IMR-90 (cell line): Measurements from ENCODE around the gene FEV. TPM values are rescaled to one million over a fixed set of nuclear protein-coding genes. Genes with fewer than 3 reads are reported as not detected.

Experiments
- ATAC-seq: fragments of 200-7000 bp; cut with Tn5 transposase; 2 replicates; pipeline ENCODE4 v1.9.1; 2020; ENCODE audit warnings: low read depth, mild to moderate bottlenecking, moderate library complexity
- BruUV-seq: library from RNA; stranded (reverse); fragments of 400-500 nt; replicated peaks from 2 replicates; lab custom pipeline; 2021; lab: Mats Ljungman, UMichigan
- CTCF ChIA-PET: fragments of 300-600 bp; formaldehyde crosslinking; extraction: SDS; loops from one replicate; lab custom pipeline; 2021; ENCODE audit warnings: antibody characterized with exemption; lab: Yijun Ruan, JAX
- POLR2A ChIA-PET: fragments of 300-600 bp; sonication (Branson Sonifier 250); formaldehyde crosslinking; loops from one replicate; lab custom pipeline; 2022; ENCODE audit warnings: antibody characterized with exemption; ENCODE audit not compliant: unreplicated experiment; lab: Charles Lee
- DNase-seq: peaks from one replicate; pipeline ENCODE4 v3.0.0; 2013
- H2AFZ ChIP-seq: replicated peaks from 2 replicates; pipeline ENCODE3; 2013; ENCODE audit warnings: low read length, mild to moderate bottlenecking; ENCODE audit not compliant: poor library complexity
- H2AK5ac ChIP-seq: 2 replicates; pipeline ENCODE4 v1.6.1; 2013; ENCODE audit warnings: low read depth, low read length, inconsistent platforms
- H2AK9ac ChIP-seq: replicated peaks from 2 replicates; pipeline ENCODE3; 2013; ENCODE audit warnings: mild to moderate bottlenecking, low read depth, low read length, moderate library complexity; ENCODE audit not compliant: poor library complexity
- H2BK120ac ChIP-seq: 2 replicates; pipeline ENCODE4 v1.6.1; 2013; ENCODE audit warnings: low read depth, low read length, inconsistent platforms
- H2BK15ac ChIP-seq: 3 replicates; pipeline ENCODE4 v1.6.1; 2013; ENCODE audit warnings: low read depth, low read length, inconsistent platforms
- H2BK20ac ChIP-seq: 2 replicates; pipeline ENCODE4 v1.6.1; 2013; ENCODE audit warnings: low read depth, mild to moderate bottlenecking, inconsistent platforms, low read length, moderate library complexity
- H2BK5ac ChIP-seq: 2 replicates; pipeline ENCODE4 v1.6.1; 2013; ENCODE audit warnings: mild to moderate bottlenecking, low read depth, low read length, inconsistent platforms; ENCODE audit not compliant: poor library complexity, severe bottlenecking
- H3K14ac ChIP-seq: replicated peaks from 2 replicates; pipeline ENCODE4 v1.6.1; 2013; ENCODE audit warnings: low read depth, low read length, inconsistent platforms
- H3K18ac ChIP-seq: 2 replicates; pipeline ENCODE4 v1.6.1; 2013; ENCODE audit warnings: low read depth, low read length, control low read depth
- H3K23ac ChIP-seq: 2 replicates; pipeline ENCODE4 v1.6.1; 2013; ENCODE audit warnings: low read depth, low read length, inconsistent platforms
- H3K27ac ChIP-seq: 2 replicates; pipeline ENCODE4 v1.5.1; 2013; ENCODE audit warnings: mild to moderate bottlenecking, control low read depth, low read length; ENCODE audit not compliant: insufficient read depth
- H3K27me3 ChIP-seq: 2 replicates; pipeline ENCODE4 v1.6.1; 2013; ENCODE audit warnings: low read length; ENCODE audit not compliant: control insufficient read depth, insufficient read depth
- H3K36me3 ChIP-seq: 2 replicates; pipeline ENCODE4 v1.6.1; 2013; ENCODE audit warnings: low read length, mixed read lengths; ENCODE audit not compliant: control insufficient read depth, insufficient read depth
- H3K4ac ChIP-seq: 2 replicates; pipeline ENCODE4 v1.6.1; 2013; ENCODE audit warnings: low read depth, low read length, inconsistent platforms
- H3K4me1 ChIP-seq: 2 replicates; pipeline ENCODE4 v1.6.1; 2013; ENCODE audit warnings: low read length, mixed read lengths; ENCODE audit not compliant: control insufficient read depth, insufficient read depth
- H3K4me2 ChIP-seq: 2 replicates; pipeline ENCODE4 v1.6.1; 2013; ENCODE audit warnings: low read depth, mild to moderate bottlenecking, control low read depth, low read length, moderate library complexity
- H3K4me3 ChIP-seq: 2 replicates; pipeline ENCODE4 v1.5.1; 2013; ENCODE audit warnings: low read depth, mild to moderate bottlenecking, control low read depth, low read length, moderate library complexity; ENCODE audit not compliant: insufficient read depth
- H3K56ac ChIP-seq: 2 replicates; pipeline ENCODE4 v1.6.1; 2013; ENCODE audit warnings: low read length, inconsistent platforms; ENCODE audit not compliant: insufficient read depth; ENCODE audit errors: extremely low read depth
- H3K79me1 ChIP-seq, 2 experiments: 2 replicates each; pipeline ENCODE4 v1.6.1; 2013; ENCODE audit warnings: low read length in 2 of 2, inconsistent platforms in 1 of 2, low read depth in 1 of 2
- H3K9ac ChIP-seq: 2 replicates; pipeline ENCODE4 v1.6.1; 2013; ENCODE audit warnings: low read depth, low read length, control low read depth
- H3K9me1 ChIP-seq: 2 replicates; pipeline ENCODE4 v1.6.1; 2013; ENCODE audit warnings: low read length, inconsistent platforms; ENCODE audit not compliant: insufficient read depth
- H3K9me3 ChIP-seq: 2 replicates; pipeline ENCODE4 v1.6.1; 2013; ENCODE audit warnings: low read length; ENCODE audit not compliant: control insufficient read depth, insufficient read depth
- H4K20me1 ChIP-seq: 2 replicates; pipeline ENCODE4 v1.6.1; 2013; ENCODE audit warnings: low read length, inconsistent platforms; ENCODE audit not compliant: insufficient read depth
- H4K5ac ChIP-seq: 2 replicates; pipeline ENCODE4 v1.6.1; 2013; ENCODE audit warnings: mild to moderate bottlenecking, low read depth, low read length, control low read depth
- H4K8ac ChIP-seq, 2 experiments: 2 replicates each; pipeline ENCODE4 v1.6.1; 2013; ENCODE audit warnings: low read depth in 2 of 2, low read length in 2 of 2, control low read depth in 1 of 2, inconsistent platforms in 1 of 2
- H4K91ac ChIP-seq: 2 replicates; pipeline ENCODE4 v1.6.1; 2013; ENCODE audit warnings: low read depth, low read length, inconsistent platforms; ENCODE audit not compliant: insufficient read depth
- BHLHE40 ChIP-seq: fragments of 150-350 bp; IDR thresholded peaks from 2 replicates; pipeline ENCODE4 v1.6.1; 2016; ENCODE audit warnings: mild to moderate bottlenecking, low read depth, low read length
- CEBPB ChIP-seq: IDR thresholded peaks from 2 replicates; pipeline ENCODE4 v1.6.1; 2012; ENCODE audit warnings: low read depth, low read length, improper control_type of control experiment
- CHD1 ChIP-seq: IDR thresholded peaks from 2 replicates; pipeline ENCODE4 v1.6.1; 2012; ENCODE audit warnings: low read depth, low read length, improper control_type of control experiment
- FOS ChIP-seq: fragments of 150-350 bp; IDR thresholded peaks from 2 replicates; pipeline ENCODE4 v1.6.1; 2016; ENCODE audit warnings: low read depth, low read length
- MAZ ChIP-seq: IDR thresholded peaks from 2 replicates; pipeline ENCODE4 v1.6.1; 2012; ENCODE audit warnings: low read depth, mild to moderate bottlenecking, low read length, improper control_type of control experiment, moderate library complexity, borderline replicate concordance
- MXI1 ChIP-seq: IDR thresholded peaks from 2 replicates; pipeline ENCODE4 v1.6.1; 2012; ENCODE audit warnings: low read depth, mild to moderate bottlenecking, low read length, moderate library complexity, borderline replicate concordance
- NFE2L2 ChIP-seq: fragments of 150-350 bp; IDR thresholded peaks from 2 replicates; pipeline ENCODE4 v1.6.1; 2016; ENCODE audit warnings: low read depth, mild to moderate bottlenecking, low read length
- POLR2A ChIP-seq: IDR thresholded peaks from 2 replicates; pipeline ENCODE4 v1.6.1; 2012; ENCODE audit warnings: mild to moderate bottlenecking, low read depth, low read length
- USF2 ChIP-seq: fragments of 150-350 bp; IDR thresholded peaks from 2 replicates; pipeline ENCODE4 v1.6.1; 2017; ENCODE audit warnings: mild to moderate bottlenecking, antibody characterized with exemption, low read length, low read depth
- WGBS, 2 experiments: methylation state at CpG; one replicate each; pipeline versions ENCODE4 v1.1.5 to v1.1.7; 2013; ENCODE audit warnings: missing lambda C conversion rate in 2 of 2; ENCODE audit not compliant: insufficient read length in 1 of 2; ENCODE audit errors: extremely low coverage in 2 of 2; 5-methylcytosine and 5-hydroxymethylcytosine counted together
- dilution Hi-C: fragments of 300-500 bp; cut with HindIII; formaldehyde crosslinking; loops from one replicate; pipeline ENCODE4 v1.14.3; 2018; ENCODE audit warnings: low sequenced_read_pairs; ENCODE audit not compliant: unreplicated experiment
- in situ Hi-C: fragments of 300-500 bp; cut with MboI; formaldehyde crosslinking; loops from 3 replicates; pipeline ENCODE4 v1.14.3; 2019; ENCODE audit warnings: low sequenced_read_pairs, inconsistent platforms, mixed read lengths
- intact Hi-C: fragments of 100-400 bp; cut with micrococcal nuclease; formaldehyde crosslinking; loops from 2 replicates; pipeline ENCODE4 v1.10.0; 2022
- polyA plus RNA-seq, 3 experiments: library from polyadenylated mRNA; depleted of rRNA; stranded (reverse); fragments of >200 nt; gene quantifications; 2 replicates each; pipeline ENCODE4 v1.2.3, GENCODE V29; 2012; ENCODE audit warnings: low replicate concordance in 1 of 3
- total RNA-seq: library from RNA; depleted of rRNA; stranded (reverse); fragments of >200 nt; gene quantifications from 2 replicates; pipeline ENCODE4 v1.2.3, GENCODE V29; 2012
- TF ChIP-seq, protein P1 (sequence below): conservative IDR thresholded peaks from 2 replicates; pipeline ENCODE4 v1.5.1; 2012; ENCODE audit warnings: mild to moderate bottlenecking, low read depth, low read length, improper control_type of control experiment
- TF ChIP-seq, protein P2 (sequence below): fragments of 150-350 bp; IDR thresholded peaks from 2 replicates; pipeline ENCODE4 v1.6.1; 2016; ENCODE audit warnings: low read depth, mild to moderate bottlenecking, low read length, moderate library complexity, borderline replicate concordance

The FEV gene
- total and polyA plus RNA-seq, 2 of the 4 experiments (the other 2 are of a cell fraction) = not detected

GRCh38 chr2:218959761-218960308 lies 25.1 kb downstream of the FEV start:
- H4K20me1 ChIP-seq = no peaks in the 10 kb centered on the region; the same call in 1 of the 2 replicates
- H2AK5ac ChIP-seq = no peak overlapping the region
- ATAC-seq (no peak), DNase-seq (no peak)
- H2BK5ac ChIP-seq = no peak overlapping the region
- WGBS, 2 experiments = 1% methylated on average over 30 of the region's 67 CpGs; no CpG with 5 or more reads in 1 of the 2 experiments
- no peak overlapping the region for H3K4ac ChIP-seq
- dilution Hi-C loops = no loop called here
- H3K9me1 ChIP-seq = 0 out of 2 replicates have a peak, but pooled peaks cover 4% of the 10 kb centered on the region
- H4K8ac ChIP-seq = no peak overlapping the region
- TF ChIP-seq BHLHE40 (no peak), MXI1 (no peak), NFE2L2 (no peak), FOS (no peak), CEBPB (no peak), POLR2A (no peak), CHD1 (no peak), MAZ (no peak), USF2 (no peak)
- TF ChIP-seq, protein P1, sequence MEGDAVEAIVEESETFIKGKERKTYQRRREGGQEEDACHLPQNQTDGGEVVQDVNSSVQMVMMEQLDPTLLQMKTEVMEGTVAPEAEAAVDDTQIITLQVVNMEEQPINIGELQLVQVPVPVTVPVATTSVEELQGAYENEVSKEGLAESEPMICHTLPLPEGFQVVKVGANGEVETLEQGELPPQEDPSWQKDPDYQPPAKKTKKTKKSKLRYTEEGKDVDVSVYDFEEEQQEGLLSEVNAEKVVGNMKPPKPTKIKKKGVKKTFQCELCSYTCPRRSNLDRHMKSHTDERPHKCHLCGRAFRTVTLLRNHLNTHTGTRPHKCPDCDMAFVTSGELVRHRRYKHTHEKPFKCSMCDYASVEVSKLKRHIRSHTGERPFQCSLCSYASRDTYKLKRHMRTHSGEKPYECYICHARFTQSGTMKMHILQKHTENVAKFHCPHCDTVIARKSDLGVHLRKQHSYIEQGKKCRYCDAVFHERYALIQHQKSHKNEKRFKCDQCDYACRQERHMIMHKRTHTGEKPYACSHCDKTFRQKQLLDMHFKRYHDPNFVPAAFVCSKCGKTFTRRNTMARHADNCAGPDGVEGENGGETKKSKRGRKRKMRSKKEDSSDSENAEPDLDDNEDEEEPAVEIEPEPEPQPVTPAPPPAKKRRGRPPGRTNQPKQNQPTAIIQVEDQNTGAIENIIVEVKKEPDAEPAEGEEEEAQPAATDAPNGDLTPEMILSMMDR = no peak
- TF ChIP-seq, protein P2, sequence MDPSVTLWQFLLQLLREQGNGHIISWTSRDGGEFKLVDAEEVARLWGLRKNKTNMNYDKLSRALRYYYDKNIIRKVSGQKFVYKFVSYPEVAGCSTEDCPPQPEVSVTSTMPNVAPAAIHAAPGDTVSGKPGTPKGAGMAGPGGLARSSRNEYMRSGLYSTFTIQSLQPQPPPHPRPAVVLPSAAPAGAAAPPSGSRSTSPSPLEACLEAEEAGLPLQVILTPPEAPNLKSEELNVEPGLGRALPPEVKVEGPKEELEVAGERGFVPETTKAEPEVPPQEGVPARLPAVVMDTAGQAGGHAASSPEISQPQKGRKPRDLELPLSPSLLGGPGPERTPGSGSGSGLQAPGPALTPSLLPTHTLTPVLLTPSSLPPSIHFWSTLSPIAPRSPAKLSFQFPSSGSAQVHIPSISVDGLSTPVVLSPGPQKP = no peak
- no peak overlapping the region for H3K9ac ChIP-seq
- no peak overlapping the region for H2BK120ac ChIP-seq
- no peak overlapping the region for H3K14ac ChIP-seq
- no TSS peak for BruUV-seq
- CTCF ChIA-PET = interaction anchor here (0.6 kb wide), 1 partner anchor 20 kb away, joined by 4 read pairs; no protein-coding TSS in a partner anchor
- no peaks in the 10 kb centered on the region for H3K9me3 ChIP-seq
- H3K18ac ChIP-seq = no peak overlapping the region
- in situ Hi-C loops = no loop called here
- H2BK20ac ChIP-seq = no peak overlapping the region
- H3K4me2 ChIP-seq = no peak overlapping the region
- peak overlapping the region; percentile 67 for H2AFZ ChIP-seq
- intact Hi-C loops = no loop called here
- H3K27ac ChIP-seq = no peak overlapping the region
- no peak overlapping the region for H3K23ac ChIP-seq
- H3K79me1 ChIP-seq = no peaks in the 10 kb centered on the region
- no peaks in the 10 kb centered on the region for H3K36me3 ChIP-seq
- H3K4me1 ChIP-seq = no peaks in the 10 kb centered on the region
- no peak overlapping the region for H3K56ac ChIP-seq
- H4K5ac ChIP-seq = no peak overlapping the region
- H2AK9ac ChIP-seq = no peak overlapping the region
- H4K91ac ChIP-seq = no peak overlapping the region
- POLR2A ChIA-PET = no interaction called here
- peaks cover 71% of the 10 kb centered on the region for H3K27me3 ChIP-seq
- peak overlapping the region; percentile 30 for H3K4me3 ChIP-seq
- H2BK15ac ChIP-seq = no peak overlapping the region
